HG02763 (cell line): ENCODE data around the gene WFDC9.
"Not testable (repeated sequence)": the region's sequence is repeated elsewhere in the genome, so short reads cannot be mapped to it uniquely, and the experiment has no call there.

Experiments
- ATAC-seq: cut with Tn5 transposase; IDR thresholded peaks from one replicate; pipeline ENCODE4 v1.9.1; 2021; ENCODE audit warnings: mild to moderate bottlenecking, moderate library complexity; ENCODE audit not compliant: unreplicated experiment

WFDC9 gene

DNA sequence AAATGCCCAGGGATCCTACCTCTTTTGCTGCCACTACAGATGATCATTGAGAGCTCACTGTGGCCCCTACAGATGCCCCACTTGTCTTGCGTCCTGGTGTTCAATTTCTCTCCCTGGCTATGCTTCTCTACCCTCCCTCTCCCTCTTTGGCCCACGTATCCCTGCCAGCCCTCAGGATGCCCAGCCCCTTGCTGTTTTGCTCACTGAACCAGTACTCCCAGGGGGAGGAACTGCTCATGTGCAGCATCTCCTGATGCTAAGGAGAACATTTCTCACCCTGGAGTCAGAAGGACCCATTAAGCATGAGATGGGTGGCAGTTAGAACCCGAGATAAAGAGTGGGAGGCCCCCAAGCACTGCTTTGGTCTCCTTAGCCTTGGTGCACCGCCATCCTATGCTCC is at the start of gene WFDC9:
Gene WFDC9 (minus strand): TSS at position 101 of the 400 bp plus-strand sequence. CDS start 21,103 bp downstream, outside the sequence.
- ATAC-seq: no peak

DNA sequence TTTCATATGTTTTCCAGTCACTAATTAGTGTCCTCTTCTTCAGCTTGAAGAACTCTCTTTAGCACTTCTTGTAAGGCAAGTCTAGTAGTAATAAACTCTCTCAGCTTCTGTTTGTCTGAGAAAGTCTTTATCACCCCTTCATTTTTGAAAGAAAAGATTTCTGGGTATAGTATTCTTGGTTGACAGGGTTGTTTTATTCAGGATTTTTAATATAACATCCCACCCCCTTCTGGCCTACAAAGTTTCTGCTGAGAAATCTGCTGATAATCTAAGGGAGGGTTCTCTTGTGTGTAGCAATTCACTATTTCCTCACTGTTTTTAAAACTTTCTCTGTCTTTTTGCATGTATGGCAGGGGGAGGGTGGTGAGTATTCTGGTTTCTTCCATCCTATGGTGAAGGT is 48.6 kb upstream of the WFDC9 start:
- no peak for ATAC-seq

DNA sequence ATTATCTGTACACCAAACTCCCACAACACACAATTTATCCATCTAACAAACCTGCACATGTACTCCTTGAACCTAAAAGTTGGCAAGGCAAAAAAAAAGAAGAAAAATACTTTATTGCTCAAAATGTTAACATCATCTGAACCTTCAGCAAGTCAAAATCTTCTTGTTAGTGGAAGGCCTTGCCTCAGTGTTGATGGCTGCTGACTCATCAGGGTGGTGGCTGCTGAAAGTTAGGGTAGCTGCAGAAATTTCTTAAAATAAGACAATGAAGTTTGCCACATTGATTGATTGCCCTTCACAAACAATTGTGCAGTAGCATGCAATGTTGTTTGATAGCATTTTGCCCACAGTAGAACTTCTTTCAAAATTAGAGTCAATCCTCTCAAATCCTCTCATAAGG is 41.7 kb upstream of the WFDC9 start:
- ATAC-seq: no peak

DNA sequence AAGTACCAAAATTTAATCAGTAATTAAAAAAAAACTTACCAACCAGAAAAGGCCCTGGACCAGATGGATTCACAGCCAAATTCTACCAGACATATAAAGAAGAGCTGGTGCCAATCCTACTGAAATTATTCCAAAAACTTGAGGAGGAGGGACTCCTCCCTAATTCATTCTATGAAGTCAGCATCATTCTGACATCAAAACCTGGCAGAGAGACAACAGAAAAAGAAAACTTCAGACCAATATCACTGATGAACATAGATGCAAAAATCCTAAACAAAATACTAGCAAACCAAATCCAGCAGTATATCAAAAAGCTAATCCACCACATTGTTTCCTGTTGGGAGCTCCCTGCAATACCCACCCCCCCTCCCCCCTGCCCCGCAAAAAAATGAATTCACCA is 39.1 kb upstream of the WFDC9 start, which contains the start of gene WFDC11:
Gene WFDC11 (minus strand): TSS at position 101 of the 400 bp plus-strand sequence. CDS start 19,639 bp downstream, outside the sequence.
- no peak for ATAC-seq

DNA sequence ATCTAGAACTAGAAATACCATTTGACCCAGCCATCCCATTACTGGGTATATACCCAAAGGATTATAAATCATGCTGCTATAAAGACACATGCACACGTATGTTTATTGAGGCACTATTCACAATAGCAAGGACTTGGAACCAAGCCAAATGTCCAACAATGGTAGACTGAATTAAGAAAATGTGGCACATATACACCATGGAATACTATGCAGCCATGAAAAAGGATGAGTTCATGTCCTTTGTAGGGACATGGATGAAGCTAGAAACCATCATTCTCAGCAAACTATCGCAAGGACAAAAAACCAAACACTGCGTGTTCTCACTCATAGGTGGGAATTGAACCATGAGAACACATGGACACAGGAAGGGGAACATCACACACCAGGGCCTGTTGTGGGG is 26.0 kb upstream of the WFDC9 start:
- ATAC-seq: not testable (repeated sequence)

DNA sequence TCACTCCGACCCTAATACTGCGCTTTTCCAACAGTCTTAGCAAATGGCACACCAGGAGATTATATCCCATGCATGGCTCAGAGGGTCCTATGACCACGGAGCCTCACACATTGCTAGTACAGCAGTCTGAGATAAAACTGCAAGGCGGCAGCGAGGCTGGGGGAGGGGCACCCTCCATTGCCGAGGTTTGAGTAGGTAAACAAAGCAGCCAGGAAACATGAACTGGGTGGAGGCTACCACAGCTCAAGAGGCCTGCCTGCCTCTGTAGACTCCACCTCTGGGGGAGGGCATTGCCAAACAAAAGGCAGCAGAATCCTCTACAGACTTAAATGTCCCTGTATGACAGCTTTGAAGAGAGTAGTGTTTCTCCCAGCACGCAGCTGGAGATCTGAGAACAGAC is 20.6 kb upstream of the WFDC9 start:
- ATAC-seq: not testable (repeated sequence)

DNA sequence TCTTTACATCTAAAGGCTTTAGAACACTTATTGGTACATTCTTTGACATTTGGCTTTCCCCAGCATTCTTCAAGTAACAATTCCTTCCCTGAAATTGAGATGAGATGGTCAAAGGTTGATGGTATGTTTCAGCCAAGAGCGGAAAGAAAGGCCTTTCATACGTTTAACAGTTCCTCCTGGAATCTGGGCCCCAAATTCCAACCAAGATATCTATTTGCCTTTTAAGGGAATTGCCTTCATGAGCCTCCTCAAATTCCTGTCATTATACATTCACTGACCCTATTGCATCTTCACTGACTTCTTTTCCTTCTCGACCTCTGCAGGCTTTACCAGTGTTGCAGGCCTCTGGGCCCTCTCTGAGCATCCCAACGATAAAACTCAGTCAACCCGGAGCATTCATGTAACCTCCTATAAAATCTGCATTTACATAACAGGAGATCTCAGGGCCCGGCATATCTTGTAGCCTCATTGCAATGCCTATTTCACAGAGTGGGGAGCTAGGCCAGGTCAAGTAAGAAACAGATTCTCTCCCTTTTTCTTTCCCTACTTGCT is 18.3 kb upstream of the WFDC9 start:
- no peak for ATAC-seq

DNA sequence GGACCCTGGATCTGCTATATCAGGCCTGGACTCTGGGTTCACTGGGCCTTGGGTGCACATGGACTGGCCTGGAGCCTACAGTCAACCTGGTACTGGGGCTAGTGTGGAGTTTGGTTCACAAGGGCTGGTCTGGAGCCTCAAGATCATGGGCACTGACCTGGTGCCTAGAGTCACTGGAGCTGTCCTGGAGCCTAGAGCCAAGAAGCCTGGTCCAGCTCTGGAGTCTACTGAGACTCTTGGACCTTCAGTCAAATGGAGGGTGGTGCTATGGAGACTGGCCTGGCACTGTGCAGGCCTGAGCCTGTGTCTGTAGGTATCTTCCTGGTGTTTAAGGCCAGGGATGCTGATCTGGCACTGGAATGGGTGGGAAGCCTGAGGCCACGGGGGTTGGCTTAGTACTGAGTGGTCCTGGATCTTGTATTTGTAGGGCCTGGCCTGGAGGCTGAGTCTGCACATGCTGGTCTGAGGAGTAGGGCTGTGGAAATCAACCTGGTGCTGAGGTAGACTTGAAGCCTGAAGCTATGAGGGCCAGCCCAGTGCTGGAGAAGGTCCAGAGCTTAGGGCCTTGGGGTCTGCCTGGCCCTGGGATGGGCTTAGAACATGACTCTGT is 16.5 kb upstream of the WFDC9 start:
- no peak for ATAC-seq

DNA sequence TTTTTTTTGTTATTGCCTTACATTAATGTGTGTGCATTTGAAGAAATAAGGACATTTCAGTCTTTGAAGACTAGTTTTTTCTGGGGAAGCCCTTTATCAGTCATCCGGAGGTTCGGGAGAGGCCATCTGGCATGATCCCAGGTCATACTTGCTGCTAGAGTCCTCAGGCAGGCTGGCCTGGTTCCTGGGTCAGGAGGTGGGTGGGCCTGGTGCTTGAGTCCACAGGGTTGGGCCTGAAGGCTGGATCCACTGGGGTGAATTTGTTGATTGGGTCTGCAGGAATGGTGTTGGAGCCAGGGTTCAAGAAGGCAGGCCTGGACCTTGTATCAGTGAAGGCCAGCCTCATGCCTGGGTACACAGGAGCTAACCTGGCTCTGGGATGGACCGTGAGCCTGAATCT is 15.8 kb upstream of the WFDC9 start:
- ATAC-seq: no peak

DNA sequence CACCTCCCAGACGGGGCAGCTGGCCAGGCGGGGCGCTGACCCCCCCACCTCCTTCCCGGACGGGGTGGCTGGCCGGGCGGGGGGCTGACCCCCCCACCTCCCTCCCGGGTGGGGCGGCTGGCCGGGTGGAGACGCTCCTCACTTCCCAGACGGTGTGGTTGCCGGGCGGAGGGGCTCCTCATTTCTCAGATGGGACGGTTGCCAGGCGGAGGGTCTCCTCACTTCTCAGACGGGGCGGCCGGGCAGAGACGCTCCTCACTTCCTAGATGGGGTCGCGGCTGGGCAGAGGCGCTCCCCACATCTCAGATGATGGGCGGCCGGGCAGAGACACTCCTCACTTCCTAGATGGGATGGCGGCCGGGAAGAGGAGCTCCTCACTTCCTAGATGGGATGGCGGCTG is 14.8 kb upstream of the WFDC9 start:
- not testable (repeated sequence) for ATAC-seq

DNA sequence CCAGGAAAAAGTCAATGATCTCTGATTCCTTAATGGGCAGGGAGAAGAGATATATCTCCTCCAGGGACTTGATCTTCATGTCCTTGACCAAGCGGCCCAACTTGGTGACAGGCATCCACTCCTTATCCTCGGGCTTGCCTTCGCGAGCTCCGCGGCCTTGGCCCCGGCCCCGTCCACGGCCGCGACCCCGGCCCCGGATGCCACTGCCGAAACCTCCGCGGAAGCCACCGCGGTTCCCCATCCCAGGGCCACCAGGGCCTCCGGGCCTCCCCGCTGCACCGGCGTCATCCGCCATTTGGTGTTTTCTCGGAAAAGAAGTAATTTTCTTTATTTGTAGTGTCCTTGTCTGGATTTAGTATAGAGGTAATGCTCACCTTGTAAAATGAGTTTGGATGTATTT is 10.0 kb upstream of the WFDC9 start:
- ATAC-seq: not testable (repeated sequence)

DNA sequence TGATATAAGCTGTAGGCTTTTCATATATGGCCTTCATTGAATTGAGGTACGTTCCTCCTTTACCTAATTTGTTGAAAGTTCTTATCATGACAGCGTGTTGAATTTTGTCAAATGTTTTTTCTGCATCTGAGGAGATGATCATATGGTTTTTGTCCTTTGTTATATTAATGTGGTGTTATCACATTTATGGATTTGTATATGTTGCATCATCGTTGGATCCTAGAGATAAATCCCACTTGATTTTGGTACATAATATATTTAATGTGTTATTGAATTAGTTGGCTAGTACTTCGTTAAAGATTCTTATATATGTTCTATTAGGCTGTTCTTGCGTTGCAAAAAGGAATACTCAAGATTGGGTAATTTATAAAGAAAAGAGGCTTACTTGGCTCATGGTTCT is 8.6 kb upstream of the WFDC9 start:
- ATAC-seq: no peak

DNA sequence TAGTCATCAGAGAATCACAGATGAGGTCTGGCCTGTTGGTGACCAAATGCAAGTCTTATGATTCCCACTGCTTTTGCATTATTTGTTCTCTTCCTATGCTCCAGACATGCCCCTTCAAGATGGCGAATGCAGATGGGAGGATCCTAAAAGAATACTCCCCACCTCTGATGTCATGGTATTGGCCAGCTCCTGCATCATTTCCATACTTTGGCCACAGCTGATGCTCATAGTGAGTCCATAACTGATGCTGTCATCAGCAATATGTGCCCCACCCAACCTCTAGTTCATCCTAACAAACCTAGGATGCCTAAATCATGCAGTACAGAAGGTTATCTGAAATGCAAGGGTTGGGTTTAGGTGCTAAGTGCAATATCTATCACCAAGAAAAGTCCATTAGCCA is 5.4 kb upstream of the WFDC9 start:
- ATAC-seq: no peak

DNA sequence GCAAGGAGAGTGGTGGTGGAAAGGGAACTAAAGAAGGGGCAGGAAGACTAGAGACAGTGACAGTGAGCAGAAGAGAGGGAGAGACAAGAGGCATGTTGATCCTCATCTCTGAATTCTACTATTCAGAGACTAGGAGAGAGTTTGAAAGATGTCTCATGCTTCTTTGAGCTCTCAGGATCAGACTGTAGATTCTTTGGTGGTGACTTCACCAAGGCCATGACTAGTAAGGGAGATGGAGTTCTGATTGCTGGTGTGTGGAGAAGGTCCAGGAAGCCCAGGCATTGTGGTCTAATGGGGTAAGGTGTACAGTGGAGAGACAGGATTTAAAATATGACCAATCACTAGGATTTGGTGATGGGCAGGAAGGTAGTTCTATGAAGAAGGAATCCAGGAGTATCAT is 713 bp downstream of the WFDC9 start:
- no peak for ATAC-seq

DNA sequence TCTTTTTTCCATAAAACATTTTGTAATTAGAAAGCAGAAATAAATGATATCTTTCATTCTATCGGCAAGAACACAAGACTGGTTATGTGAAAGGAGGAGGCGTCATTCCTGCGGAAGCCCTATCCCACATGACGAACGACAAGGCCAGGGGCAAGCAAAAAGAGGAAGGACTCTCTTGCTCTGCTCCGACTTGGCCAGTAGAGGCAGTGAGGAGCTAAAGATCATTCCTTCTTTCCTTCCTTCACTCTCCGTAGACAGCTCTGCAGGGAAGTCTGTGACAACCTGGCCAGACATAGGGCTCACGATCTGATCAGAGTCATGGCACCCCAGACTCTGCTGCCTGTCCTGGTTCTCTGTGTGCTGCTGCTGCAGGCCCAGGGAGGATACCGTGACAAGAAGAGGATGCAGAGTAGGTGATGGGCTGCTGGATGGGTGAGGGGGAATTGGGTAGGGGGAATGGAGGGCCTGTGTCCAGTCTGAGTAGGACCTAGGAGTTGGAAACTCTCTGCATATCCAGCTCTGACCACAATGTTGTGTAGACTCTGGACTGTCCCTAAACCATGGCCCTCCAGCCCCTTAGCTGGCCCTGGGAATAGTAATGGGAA is 1.5 kb downstream of the WFDC9 start, which contains the start of gene WFDC10A:
Gene WFDC10A (plus strand): TSS at position 244 of the 605 bp plus-strand sequence. CDS start 75 bp downstream, at position 319.
- ATAC-seq: no peak

DNA sequence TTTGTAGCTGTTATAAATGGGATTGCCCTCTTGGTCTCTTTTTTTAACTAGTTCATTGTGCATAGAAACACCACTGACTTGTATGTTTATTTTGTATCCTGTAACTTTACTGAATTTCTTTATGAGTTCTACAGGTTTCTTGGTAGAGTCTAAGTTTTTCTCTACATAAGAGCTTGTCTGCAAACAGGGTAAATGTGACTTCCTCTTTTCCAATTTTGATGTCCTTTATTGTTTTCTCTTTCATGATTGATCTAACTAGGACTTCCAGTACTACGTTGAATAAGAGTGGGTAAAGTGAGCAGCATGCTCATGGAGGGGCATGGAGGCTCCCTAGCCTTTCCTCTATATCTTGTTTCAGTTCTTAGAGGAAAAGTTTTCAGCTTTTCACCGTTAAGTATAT is 4.5 kb downstream of the WFDC9 start:
- ATAC-seq: no peak

DNA sequence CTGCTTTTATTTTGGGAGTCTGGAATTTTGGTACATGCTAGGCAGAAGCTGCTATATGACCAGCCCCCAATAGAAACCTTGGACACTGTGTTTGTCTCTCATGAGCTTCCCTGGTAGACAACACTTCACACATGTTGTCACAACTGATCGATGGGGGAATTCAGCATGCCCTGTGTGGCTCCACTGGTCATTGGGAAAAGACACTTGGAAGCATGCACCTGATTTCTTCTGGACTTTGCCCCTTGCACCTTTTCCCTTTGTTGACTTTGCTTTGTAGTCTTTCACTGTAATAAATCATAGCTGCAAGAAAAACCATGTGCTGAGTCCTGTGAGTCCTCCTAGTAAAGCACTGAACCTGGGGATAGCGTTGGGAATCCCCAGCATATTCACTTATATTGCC is 9.5 kb downstream of the WFDC9 start:
- ATAC-seq: no peak

DNA sequence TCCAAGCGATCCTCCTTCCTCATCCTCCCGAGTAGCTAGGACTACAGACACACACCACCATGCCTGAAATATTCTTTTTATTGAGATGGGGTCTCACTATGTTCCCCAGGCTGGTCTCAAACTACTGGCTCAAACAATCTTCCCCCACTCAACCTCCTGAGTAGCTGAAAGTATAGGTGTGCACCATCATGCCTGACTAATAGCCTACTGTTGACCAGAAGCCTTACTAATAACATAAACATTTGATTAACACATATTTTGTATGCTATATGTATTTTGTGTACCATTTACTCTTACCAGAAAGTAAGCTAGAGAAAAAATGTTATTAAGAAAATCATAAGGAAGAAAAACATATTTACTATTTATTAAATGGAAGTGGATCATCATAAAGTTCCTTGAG is 13.5 kb downstream of the WFDC9 start:
- ATAC-seq: no peak

DNA sequence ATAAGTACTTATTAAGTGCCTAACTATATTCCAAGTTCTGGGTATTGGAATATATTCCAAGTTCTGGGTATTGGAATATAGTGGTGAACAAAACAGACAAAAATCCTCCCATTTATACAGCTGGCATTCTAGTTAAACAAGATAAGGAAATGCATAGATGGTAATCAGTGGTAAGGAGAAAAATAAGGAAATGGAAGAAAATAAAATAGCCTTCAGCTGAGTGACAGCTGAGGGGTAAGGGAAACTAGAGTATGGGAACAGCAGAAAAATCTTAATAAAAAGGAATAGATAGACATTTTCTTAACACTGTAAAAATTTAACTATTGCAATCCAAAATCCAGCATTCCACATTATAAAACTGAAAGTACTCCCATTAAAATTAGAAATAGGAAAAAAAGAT is 18.8 kb downstream of the WFDC9 start:
- no peak for ATAC-seq

DNA sequence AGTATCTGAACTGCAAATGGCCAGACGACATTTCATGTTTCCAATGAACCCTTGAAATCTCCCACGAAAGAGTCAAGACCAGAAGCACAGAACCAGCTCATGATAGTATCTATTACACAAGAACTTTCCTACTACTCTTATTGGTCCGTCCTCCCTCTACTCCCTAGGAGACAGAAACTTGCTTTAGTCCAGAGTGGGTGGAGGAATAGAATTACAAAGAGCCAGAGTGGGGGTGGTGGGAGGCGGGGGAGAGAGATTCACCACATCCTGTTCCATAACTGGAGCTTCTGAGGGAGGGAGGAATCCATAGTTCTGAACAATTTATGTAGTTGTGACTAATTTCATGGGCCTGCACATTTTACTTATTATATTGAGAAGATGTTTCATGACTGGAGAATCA is 20.0 kb downstream of the WFDC9 start:
- no peak for ATAC-seq

DNA sequence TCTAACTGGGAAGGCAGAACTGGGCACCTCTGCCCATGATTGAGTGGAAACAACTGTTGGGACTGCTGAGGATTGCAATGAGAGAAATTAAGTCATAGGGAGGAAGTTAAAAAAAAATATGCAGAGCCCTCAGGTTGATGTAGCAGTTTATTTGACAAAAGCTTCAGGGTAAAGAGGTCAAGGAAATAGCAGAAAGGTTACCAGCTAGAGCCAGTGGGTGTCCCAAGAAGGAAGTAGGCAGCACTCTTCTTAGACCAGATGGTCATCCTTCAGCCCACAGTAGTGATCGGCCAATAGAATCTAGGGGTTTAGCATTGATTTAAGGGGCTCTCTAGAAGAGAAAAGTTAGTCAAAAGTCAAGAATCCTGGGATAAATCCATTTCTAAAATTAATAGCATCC is 23.3 kb downstream of the WFDC9 start:
- no peak for ATAC-seq

DNA sequence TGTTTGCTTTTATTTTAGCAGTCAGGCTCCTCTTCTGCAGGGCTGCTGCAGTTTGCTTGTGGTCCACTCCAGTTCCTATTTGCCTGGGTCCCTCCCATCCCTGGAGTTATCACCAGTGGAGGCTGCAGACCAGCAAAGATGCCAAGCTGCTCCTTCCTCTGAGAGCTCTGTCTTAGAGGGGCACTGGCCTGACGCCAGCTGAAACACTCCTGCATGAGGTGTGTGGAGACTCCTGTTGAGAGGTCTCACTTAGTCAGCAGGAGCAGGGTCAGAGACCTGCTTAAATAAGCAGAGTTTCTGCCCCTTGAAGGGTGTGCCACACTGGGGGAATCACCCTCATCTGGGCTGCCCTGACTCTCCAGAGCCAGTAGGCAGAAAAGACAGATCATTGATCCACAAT is 35.8 kb downstream of the WFDC9 start:
- no peak for ATAC-seq
